Tibial artery (tissue), 4 donors: Measurements from ENCODE around the gene P2RY6.
A peak's percentile ranks its signal among the peaks of the same experiment; 100 is the strongest.
"Not testable (repeated sequence)": the region's sequence is repeated elsewhere in the genome, so short reads cannot be mapped to it uniquely, and the experiment has no call there.

Experiments
- DNase-seq, 2 donors: peaks; one replicate each; pipeline ENCODE4 v3.0.0-alpha.2; 2019
- H3K27ac ChIP-seq, 2 donors: fragments of 200-600 bp; sonication (generic) in 1 of 2; 1 replicate in 1 of 2; 2 replicates in 1 of 2; pipeline ENCODE4 v1.5.1; 2018 to 2019; ENCODE audit warnings: mild to moderate bottlenecking in 1 of 2
- H3K27me3 ChIP-seq, 2 donors: fragments of 200-600 bp; sonication (generic) in 1 of 2; one replicate each; pipeline versions ENCODE4 v1.5.1 to v1.6.0; 2016 to 2019
- H3K36me3 ChIP-seq, 3 donors: fragments of 200-600 bp; sonication (generic) in 2 of 3; one replicate each; pipeline ENCODE4 v1.5.1; 2016 to 2019; ENCODE audit warnings: mild to moderate bottlenecking in 2 of 3
- H3K4me1 ChIP-seq, 4 donors: fragments of 200-600 bp; sonication (generic) in 2 of 4; 1 replicate in 3 of 4; 2 replicates in 1 of 4; pipeline ENCODE4 v1.5.1; 2016 to 2019
- H3K4me3 ChIP-seq, 2 donors: fragments of 200-600 bp; sonication (generic) in 1 of 2; 1 replicate in 1 of 2; 2 replicates in 1 of 2; pipeline ENCODE4 v1.5.1; 2018 to 2019; ENCODE audit warnings: mild to moderate bottlenecking in 2 of 2
- H3K9me3 ChIP-seq, 3 donors: fragments of 200-600 bp; sonication (generic) in 1 of 3; one replicate each; pipeline ENCODE4 v1.5.1; 2016 to 2019
- intact Hi-C: fragments of 100-400 bp; cut with DNase I; formaldehyde crosslinking; loops from one replicate; pipeline ENCODE4 v1.15.0; 2023; ENCODE audit warnings: low total_unique reads
- TF ChIP-seq, protein P1 (sequence below), 2 experiments: fragments of 200-600 bp in 1 of 2; fragments of 450-650 bp in 1 of 2; IDR thresholded peaks; one replicate each; pipeline ENCODE4 v1.5.1; 2017 to 2019; ENCODE audit warnings: antibody characterized with exemption in 2 of 2, mild to moderate bottlenecking in 1 of 2, moderate library complexity in 1 of 2

Gene P2RY6

DNA sequence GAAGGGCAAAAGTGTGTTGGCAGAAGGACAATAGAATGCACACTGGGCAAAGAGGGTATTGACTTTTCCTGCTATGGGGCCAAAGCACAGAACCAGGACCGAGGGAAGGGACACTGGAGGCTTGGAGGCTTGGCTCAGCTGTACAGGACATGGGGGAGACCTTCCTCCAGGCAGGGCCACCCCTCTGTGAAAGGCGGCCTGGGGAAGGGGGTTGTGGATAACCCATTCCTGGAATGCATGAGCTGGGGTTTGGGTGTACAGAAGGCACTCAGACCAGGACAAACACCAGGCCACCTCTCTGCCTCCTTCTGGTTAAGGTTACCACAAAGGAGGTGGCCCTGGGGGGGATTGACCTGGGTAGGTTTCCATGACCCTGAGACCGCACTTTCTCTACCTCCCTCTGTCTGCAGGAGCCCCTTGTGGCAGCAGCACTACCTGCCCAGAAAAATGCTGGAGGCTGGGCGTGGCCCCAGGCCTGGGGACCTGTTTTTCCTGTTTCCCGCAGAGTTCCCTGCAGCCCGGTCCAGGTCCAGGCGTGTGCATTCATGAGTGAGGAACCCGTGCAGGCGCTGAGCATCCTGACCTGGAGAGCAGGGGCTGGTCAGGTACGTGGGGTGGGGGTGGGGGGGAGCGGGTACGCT lies 44.4 kb upstream of the P2RY6 start:
- DNase-seq: peak in 1 of 2 donors; percentile 55

DNA sequence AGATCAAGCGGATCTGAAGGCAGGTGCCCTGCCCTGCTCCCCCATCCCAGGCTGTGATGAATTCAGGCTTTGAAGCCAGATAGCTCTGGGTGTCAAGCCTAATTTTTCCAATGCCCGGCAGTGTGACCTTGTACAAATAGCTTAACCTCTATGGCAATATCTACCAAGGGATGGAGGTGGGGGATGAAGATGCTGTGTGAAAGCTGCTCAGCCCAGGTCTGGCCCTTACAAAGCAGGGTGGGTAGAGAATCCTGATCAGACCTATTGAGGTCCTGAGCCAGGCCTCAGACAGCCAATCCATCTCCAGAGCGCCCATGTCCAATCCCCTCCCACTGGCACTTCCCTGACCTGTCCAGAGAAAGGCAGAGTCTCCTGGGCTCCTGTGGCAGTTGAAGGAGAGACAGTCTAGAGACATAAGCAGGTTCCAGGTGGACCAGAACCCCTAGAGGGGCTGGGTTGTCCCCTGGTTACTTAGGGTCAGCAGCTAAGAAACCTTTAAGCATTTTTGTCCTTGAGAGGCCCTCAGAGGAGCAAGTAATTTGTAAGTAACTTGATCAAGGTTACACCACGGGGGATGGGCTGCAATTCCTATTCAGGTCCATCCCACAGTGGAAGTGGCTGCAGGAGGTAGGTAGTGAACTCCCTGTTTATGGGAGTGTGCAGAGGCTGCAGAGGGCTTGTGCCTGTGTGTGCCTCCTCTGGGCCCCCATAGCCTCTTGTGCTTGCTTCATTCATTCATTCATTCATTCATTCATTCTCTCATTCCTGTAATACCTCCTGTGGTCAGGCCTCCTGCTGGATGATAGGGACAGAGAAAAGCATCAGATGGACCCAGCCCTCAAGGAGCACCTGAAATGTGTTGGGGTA lies 43.6 kb upstream of the P2RY6 start:
- Histone ChIP-seq H3K9me3 (no peaks in the 10 kb centered on the region), H3K4me3 (no peak overlapping the region), H3K4me1 (no peaks in the 10 kb centered on the region), H3K36me3 (no peaks in the 10 kb centered on the region), H3K27me3 (no peaks in the 10 kb centered on the region), H3K27ac (no peak overlapping the region)
- TF ChIP-seq, protein P1, sequence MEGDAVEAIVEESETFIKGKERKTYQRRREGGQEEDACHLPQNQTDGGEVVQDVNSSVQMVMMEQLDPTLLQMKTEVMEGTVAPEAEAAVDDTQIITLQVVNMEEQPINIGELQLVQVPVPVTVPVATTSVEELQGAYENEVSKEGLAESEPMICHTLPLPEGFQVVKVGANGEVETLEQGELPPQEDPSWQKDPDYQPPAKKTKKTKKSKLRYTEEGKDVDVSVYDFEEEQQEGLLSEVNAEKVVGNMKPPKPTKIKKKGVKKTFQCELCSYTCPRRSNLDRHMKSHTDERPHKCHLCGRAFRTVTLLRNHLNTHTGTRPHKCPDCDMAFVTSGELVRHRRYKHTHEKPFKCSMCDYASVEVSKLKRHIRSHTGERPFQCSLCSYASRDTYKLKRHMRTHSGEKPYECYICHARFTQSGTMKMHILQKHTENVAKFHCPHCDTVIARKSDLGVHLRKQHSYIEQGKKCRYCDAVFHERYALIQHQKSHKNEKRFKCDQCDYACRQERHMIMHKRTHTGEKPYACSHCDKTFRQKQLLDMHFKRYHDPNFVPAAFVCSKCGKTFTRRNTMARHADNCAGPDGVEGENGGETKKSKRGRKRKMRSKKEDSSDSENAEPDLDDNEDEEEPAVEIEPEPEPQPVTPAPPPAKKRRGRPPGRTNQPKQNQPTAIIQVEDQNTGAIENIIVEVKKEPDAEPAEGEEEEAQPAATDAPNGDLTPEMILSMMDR (IDR thresholded peaks at IDR 0.05): no peak
- peak in 1 of 2 donors; percentile 53 for DNase-seq
- intact Hi-C loops: no loop called here

More for the DNA sequence above, 44.4 kb upstream of the P2RY6 start:
- Histone ChIP-seq H3K27me3 (no peaks in the 10 kb centered on the region), H3K27ac (no peak overlapping the region), H3K36me3 (no peaks in the 10 kb centered on the region), H3K9me3 (no peaks in the 10 kb centered on the region), H3K4me1 (no peaks in the 10 kb centered on the region), H3K4me3 (no peak overlapping the region)
- TF ChIP-seq, protein P1 (IDR thresholded peaks at IDR 0.05): no peak
- intact Hi-C loops: no loop called here

DNA sequence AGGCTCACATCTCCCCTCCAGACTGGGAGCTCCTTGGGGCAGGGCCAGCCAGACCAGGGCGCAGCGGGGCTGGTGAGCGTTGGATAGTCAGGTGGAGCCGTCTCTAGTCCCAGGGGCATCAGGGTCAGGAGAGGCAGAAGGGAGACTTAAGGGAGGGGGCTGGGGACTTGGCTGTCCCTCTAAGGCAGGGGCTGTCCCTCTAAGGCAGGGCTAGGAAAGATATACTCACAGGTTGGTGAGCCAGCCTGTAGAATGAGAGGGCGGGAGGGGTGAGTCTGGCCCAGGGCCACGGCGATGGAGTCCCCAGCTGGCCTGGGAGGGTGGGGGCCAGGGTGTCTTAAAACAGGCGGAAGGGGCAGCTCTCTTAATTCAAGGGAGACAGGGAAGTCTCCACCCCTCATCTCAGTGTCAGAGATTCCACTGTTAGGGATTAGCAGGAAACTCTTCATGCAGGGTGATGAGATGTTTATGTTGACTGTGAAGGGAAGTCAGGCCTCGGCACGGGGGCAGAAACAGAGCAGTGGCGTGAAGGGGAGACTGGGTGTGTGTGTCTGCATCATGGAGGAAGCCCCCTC lies 42.7 kb upstream of the P2RY6 start:
- no peak overlapping the region for H3K27ac ChIP-seq
- H3K4me3 ChIP-seq: no peak overlapping the region
- peak in 1 of 2 donors; percentile 54 for DNase-seq
- no peaks in the 10 kb centered on the region for H3K9me3 ChIP-seq
- no peaks in the 10 kb centered on the region for H3K27me3 ChIP-seq
- no peaks in the 10 kb centered on the region for H3K36me3 ChIP-seq
- no peaks in the 10 kb centered on the region for H3K4me1 ChIP-seq
- intact Hi-C loops: no loop called here
- TF ChIP-seq, protein P1 (IDR thresholded peaks at IDR 0.05): no peak

DNA sequence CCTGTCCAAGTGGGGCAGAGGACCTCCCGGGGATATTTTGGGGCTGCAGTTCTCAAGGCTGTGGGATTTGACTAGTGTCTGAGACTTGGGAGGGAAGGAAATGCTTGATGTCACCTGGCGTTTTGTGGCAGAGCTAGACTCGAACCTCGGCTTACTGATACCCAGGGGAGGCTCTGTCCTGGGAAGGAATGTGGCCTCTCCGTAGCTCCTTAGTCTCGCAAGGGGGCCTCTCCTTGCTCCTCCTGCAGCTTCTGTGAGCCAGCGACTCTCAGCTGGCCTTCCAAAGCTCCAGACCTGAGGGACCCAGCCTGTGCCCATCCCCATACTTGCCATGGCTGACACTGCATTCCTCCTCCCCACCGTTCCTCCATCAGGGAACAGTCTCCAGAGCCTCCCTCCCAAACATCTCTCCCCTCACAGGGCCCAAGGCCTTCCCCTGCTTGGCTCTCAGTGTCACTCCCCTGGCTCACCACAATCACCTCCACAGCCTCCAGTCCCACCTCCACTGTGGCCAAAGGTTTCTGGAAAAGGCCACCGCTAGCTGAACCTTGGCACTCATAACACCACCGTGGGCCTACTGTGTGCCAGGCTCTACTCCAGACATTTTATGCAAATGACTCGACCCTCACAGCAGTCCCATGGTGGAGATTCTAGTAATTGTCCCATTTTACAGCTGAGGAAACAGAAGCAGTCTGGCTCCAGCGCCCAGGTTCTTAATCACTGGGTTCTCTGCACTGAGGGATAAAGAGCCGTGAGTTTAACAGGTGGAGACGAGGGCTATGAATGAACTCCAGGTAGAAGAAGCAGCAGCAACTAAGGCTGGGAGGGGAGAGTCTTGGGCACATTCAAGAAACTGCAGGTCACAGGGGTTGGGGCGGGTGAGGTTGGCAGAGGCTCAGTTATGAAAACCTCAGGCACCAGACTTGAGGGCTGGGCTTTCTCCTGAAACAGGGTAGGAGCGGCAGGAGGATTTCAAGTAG lies 42.0 kb upstream of the P2RY6 start:
- no peak overlapping the region for H3K4me3 ChIP-seq
- no peaks in the 10 kb centered on the region for H3K27me3 ChIP-seq
- H3K9me3 ChIP-seq: no peaks in the 10 kb centered on the region
- DNase-seq: peak in 1 of 2 donors; percentile 39
- H3K4me1 ChIP-seq: no peaks in the 10 kb centered on the region
- intact Hi-C loops: no loop called here
- no peaks in the 10 kb centered on the region for H3K36me3 ChIP-seq
- H3K27ac ChIP-seq: no peak overlapping the region
- TF ChIP-seq, protein P1 (IDR thresholded peaks at IDR 0.05): no peak

DNA sequence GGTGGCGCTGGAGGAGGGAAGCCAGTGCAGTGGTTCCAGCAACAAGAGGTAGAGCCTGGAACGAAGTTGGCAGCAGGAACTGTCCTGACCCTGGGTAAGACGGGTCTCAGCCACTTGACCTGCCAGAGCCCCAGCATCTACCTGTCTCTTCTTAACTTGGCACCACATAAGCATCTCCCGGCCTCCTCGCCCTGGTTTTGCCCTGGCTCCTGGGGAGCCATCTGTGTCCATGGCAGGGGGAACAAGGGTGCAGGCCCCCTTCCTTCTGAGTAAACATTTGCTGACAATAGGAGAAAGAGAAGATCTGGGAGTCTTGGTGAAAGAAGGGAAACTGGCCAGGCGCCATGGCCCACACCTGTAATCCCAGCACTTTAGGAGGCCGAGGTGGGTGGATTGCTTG lies 41.2 kb upstream of the P2RY6 start:
- H3K27ac ChIP-seq: no peak overlapping the region
- intact Hi-C loops: no loop called here
- TF ChIP-seq, protein P1 (IDR thresholded peaks at IDR 0.05): no peak
- H3K27me3 ChIP-seq: no peaks in the 10 kb centered on the region
- no peaks in the 10 kb centered on the region for H3K9me3 ChIP-seq
- H3K4me3 ChIP-seq: no peak overlapping the region
- H3K4me1 ChIP-seq: no peaks in the 10 kb centered on the region
- no peaks in the 10 kb centered on the region for H3K36me3 ChIP-seq
- peak in 1 of 2 donors; percentile 52 for DNase-seq

DNA sequence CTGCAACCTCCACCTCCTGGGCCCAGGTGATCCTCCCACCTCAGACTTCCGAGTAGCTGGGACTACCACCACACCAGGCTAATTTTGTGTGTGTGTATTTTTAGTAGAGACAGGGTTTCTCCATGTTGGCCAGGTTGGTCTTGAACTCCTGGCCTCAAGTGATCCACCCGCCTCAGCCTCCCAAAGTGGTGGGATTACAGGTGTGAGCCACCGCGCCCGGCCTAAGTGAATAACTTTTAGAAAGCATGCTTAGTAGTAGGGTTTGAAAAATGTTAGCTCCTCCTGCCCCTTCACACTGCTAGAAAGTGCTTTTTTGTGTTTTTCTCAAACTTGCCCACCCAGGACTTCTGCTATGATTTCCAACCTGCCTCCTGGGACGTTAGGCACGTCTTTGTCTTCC lies 39.7 kb upstream of the P2RY6 start:
- intact Hi-C loops, H3K4me1 ChIP-seq, H3K4me3 ChIP-seq, DNase-seq, H3K27me3 ChIP-seq, H3K27ac ChIP-seq, H3K36me3 ChIP-seq, H3K9me3 ChIP-seq: not testable (repeated sequence)
